CD4-positive, alpha-beta T cell treated with Interleukin-10 for 1 hour (primary cell): ENCODE data around the gene RNGTT.

Source experiments
- DNase-seq: peaks from one replicate; pipeline ENCODE4 v3.0.0-alpha.2; 2020

Gene RNGTT

DNA sequence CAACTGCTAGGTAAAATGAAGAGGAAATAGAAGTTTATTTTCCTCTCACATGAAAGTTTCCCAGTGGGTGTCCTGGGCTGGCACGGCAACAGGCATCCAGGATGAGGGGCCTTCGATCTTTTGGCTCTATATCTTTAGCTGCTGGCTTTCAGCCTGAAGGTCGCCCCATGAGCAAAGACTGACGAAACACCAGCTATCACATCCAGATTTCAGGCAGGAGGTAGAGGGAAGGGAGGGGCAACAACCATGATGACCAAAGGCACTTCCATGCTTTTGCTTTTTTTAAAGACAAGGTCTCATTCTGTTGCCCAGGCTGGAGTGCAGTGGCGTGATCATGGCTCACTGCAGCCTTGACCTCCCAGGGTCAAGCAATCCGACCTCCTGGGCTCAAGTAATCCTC, 387.9 kb downstream of the RNGTT start:
- DNase-seq, result no peak

DNA sequence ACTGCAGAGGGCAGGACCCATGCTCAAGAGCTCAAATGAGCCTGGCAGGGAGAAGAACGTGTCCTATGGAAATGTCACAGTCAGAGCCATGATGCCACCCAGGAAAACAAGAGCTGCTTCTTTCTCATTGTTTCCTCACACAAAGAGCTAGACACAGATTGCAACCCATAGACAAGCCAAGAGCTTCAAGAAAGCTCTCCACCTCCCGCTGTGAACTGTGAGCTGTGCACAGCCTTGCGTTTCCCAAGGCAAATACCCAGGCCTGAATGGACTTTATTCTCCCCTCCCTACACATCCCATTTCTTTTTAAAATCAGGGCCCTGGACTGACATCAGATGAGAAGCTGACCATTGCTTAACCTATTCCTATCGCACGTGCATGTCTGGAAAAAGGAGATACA, 388.8 kb downstream of the RNGTT start:
- no peak for DNase-seq

DNA sequence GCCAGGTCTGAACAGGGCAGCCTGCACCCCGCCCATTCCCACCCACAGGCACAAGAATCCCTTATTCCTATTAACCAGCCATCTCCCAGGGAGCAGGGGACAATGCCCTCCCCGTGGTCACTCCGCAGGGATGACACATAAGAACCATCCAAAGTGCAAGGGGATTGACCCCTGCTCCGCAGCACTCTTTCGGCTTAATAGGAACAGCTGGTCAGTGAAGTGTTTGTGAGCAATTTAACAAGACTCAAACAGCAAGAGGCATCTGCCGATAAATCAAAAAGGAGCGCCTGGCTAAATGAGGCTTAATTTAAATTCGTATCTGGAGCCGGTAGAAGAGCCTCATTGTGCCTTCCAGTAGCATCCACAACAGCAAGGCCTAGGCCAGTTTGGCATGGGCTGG, 389.4 kb downstream of the RNGTT start:
- no peak for DNase-seq

DNA sequence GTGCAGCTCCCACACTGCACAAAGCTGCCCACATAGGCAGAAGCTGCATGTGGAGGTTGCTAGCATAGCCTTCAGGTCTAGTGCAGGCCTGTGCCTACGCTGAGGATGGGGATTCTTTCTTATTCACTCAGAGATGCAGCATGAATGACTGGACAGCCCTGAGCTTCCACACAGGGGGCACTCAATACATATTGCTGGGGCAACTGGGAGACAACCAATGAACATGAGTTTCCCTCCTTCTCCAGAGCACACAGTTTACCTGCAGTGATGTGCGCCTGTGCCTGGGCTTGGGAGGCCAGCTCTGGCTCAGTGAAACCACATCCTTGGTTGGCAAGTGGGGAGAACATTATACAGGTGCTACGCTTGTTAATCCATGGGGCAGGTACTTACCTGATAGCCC, 389.9 kb downstream of the RNGTT start:
- DNase-seq, result no peak

DNA sequence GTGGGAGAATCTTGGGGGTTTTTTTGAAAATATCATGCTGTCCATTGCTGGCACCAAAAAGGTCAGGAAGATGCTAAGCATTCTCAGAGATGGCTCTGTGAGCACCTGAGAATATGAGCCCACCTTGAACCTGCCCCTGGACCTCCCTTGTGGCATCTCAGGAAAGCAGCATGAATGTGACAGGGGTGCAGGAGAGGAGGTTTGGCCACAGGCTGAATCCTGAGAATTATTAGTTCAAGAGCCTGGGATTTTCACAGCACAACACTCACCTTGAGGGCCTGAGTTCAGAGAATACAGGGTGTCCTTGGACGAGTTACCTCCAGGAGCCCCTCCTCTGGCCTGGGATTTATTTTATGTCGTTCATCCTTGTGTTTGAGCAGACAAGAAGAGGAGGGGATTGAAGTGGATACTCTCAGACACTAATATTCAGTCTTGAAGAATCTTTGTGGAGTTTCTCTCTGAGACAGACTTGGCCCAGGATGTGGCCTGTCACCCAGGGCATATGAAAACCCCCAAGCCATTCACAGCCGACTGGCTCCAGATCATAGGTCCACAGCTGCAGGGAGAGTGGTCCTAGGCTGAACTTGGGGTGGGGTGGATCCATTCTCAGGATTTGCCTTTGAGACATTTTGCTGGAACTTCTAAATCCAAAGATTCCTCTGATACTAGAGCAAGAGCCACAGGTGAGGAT, 390.8 kb downstream of the RNGTT start:
- DNase-seq, result no peak

DNA sequence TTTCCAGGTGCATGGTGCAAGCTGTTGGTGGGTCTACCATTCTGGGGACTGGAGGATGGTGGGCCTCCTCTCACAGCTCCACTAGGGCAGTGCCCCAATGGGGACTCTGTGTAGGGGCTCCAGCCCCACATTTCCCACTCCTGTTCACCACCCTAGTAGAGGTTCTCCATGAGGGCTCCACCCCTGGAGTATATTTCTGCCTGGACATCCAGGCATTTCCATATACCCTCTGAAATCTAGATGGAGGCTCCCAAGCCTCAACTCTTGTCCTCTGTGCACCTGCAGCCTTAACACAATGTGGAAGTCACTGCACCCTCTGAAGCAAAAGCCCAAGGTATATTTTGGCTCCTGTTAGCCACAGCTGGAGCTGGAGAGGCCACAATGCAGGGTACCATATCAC, 393.5 kb downstream of the RNGTT start:
- DNase-seq, result no peak

DNA sequence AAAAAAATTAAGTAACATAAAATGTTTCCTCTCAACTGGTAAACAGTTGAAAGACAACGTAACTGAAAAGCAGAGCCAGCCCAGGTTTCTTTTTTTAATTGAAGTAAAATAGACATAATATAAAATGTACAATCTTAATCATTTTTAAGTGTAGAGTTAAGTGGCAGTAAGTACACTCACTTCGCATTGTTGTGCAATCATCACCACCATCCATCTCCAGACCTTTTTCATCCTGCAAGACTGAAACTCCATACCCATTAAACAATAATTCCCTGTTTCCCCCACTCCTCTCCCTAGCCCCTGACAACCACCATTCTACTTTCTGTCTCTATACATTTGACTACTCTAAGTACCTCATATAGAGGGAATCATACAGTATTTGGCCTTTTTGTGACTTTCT, 395.7 kb downstream of the RNGTT start:
- no peak for DNase-seq

DNA sequence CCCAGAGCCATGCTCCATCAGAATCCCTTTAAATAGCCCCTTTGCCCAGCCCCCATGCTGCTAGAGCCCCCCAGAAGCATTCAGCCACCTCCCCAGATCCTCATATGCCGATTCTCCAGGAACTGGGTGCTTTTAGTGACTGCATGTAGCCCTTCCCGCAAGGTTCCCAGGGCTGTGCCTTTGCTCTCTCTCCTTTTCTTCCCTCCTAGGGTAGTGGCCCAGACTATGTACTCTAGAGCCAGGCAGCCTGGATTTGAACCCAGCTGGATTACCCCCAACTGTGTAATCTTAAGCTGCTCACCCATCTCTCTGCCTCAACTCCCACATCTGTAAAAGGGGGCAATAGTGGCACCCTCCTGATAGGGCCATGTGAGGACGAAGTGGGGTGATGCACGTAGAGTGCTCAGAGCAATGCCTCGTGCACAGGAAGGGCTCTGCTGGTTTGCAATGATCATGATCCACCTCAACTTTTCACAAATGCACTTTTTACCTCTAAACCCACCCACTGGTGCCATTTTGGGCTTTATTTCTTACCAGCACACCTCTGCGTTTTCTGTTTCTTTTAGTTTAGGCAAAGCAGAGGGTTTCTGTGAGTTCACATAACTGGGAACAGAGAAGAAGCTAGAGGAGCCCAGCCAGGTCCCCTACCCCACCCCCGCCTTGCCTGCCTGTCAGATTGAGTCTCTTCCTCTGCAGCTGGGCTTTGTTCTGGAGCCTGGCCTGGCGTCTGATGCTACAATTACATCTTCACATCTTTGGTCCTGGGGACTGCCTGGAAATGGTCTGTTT, 396.5 kb downstream of the RNGTT start:
- no peak for DNase-seq

DNA sequence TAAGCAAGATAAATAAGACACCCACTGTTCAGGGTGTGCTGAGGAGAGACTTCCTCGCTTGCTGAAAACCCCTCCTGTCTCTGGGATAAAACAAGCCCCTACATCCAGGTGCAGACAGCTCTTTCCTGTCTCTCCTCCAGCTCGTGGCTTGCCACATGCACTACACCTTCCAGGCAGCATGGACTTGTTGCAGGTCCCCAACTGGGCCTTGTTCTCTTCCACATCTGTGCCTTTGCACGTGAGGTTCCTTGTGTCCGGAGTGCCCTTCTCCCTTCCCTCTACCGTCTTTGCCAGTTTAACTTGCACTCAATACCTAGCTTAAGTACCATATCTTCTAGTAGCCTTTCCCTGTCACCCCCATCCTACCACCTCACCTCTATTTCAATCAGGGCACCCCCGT, 397.6 kb downstream of the RNGTT start:
- no peak for DNase-seq

DNA sequence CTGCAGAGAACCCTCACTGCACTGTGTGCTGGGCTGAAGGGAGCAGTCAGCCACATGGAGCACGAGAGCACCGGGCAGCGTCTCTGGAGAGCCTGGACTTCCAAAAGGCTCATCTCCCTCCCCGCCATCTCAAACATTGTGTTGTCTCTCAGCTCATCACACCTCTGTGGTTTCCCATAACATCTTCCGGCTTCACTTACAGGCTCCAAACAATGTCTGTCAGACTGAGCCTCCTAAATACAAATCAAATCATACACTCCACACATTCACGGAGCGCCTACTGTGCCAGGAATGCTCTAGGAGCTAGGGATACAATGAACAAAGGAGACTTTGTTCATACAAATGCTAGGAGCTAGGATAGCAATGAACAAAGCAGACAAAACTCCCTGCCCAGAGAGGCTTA, 398.0 kb downstream of the RNGTT start:
- no peak for DNase-seq

DNA sequence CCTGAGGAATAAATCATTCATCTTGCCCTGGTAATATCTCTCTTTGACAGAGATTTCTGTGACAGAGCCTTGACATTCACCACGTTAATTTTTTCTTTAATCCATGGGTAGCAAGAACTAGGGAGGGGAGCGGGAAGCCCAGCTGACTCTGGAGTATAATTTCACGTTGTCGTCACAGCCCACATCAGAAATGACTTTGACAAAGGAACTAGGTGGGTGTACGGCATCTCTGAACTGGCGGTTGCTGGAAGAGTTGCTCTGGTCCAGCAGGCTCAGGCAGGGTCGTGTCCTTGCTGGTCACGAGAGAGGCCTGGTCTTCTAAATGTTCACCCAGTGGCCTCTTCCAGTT, 400.2 kb downstream of the RNGTT start:
- DNase-seq, result no peak

DNA sequence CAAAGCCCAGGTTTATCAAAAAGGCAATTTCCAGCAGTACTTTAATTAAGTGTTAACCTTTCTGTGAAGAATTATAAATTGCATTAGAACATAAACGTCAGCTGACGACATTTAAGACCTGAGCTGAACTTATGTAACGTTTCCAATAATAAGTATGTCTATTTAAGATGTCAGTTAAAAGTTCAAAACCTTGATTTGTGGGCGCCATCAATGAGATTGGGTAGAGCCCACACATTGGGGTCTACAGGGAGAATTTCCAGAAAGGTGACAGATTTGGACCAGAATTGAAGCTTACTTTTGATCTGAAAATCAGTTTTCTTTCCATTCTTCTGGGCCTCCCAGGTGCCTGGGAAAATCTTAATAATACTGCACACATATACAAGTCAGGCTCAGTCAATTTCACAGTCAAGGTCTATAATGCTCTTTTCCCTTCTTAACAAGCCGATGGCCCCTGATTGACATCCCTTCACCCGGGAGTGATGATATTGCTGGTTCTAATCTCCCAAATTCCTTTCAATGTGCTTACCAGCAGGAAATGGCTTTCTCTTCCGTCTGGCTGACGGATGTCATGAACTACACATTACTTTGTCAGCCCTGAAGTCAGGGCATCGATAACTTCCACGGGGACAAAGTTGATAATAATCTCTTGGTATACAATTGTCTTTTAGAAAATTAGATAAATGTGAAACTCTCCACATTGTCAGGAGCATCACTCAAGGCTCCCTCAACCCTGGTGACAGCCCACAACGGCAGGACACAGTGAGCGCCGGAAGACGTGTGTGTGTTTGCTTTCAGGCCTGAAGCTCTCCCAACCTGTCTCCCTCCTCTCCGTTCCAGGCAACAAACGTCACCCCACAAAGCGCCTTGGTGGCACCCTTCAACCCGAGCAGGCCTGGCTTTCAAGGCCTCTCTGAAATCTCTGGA, 400.8 kb downstream of the RNGTT start:
- no peak for DNase-seq

DNA sequence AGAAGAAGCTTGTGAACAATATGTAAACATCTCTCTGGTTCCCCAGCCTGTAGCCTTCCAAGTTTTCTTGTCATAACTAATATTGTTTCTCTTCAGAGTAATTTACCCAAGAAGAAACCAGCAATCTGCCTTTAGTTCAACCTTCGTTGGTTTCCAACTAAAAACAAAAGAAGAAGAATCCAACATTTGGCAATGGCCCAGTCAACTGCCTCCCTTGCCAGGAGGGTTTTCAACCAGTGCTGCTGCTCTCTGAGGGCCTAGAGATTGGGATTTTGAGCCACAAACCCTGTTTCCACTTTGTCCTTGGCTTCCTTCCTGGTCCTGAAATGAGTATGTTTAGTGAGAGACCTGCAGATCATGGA, 401.5 kb downstream of the RNGTT start:
- DNase-seq, result no peak

DNA sequence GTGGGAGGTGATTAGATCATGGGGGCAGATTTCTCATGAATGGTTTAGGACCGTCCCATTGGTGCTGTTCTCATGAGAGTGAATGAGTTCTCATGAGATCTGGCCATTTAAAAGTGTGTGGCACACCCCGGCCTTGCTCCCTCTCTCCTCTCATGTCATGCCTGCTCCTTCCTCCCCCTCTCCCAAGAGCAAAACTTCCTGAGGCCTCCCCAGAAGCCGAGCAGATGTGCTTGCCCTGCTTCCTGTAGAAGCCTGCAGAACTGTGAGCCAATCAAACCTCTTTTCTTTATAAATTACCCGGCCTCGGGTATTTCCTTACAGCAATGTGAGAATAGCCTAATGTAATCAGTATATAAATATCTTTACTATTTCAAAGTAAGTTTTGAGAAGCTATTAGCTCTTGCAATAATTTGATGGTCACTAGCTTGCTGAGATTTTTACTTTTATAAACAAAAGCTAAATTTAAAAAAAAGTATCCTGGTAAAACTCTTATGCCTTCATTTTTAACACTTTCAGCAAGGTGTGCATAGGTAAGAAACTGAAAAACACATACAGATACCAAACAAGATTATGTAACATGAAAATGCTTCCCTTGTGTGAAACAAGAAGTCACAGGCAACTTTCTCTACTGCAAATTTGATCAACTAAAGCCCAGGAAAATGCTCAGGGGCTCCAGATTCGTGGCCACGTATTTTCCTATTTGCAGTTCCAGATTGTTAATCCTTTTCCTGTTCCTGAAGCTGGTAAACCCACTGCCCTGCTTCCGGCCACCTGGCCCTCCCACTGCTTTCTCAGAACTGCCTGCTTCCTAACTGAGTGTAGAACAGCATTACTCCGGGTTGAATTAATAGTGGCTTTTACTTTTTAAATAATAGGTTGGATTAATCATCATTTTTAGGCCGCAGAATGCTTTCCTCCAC, 402.1 kb downstream of the RNGTT start:
- DNase-seq, result no peak
